ENCODE results near the gene FOXD4L1.
"Not testable (repeated sequence)": the region's sequence is repeated elsewhere in the genome, so short reads cannot be mapped to it uniquely, and the experiment has no call there.

Gene FOXD4L1

GRCh38 chr2:113498365-113498764, at the start of gene FOXD4L1:
FOXD4L1 (plus strand) TSS chr2:113498665; CDS start chr2:113499257, 592 bp downstream.
- not testable (repeated sequence) for FAIRE-seq

- FAIRE-seq: not testable (repeated sequence)
Measured at GRCh38 chr2:113465770-113466169, 32.7 kb upstream of the FOXD4L1 start.

GRCh38 chr2:113476688-113477368, 21.6 kb upstream of the FOXD4L1 start:
- not testable (repeated sequence) for FAIRE-seq

- not testable (repeated sequence) for FAIRE-seq
Measured at GRCh38 chr2:113496527-113496926, 1.9 kb upstream of the FOXD4L1 start.

- not testable (repeated sequence) for FAIRE-seq
Measured at GRCh38 chr2:113499019-113499885, 787 bp downstream of the FOXD4L1 start.

- not testable (repeated sequence) for FAIRE-seq
Measured at GRCh38 chr2:113499886-113500722, 1.6 kb downstream of the FOXD4L1 start.

GRCh38 chr2:113500723-113501038, 2.2 kb downstream of the FOXD4L1 start:
- FAIRE-seq: not testable (repeated sequence)

GRCh38 chr2:113502216-113503093, 4.0 kb downstream of the FOXD4L1 start:
- not testable (repeated sequence) for FAIRE-seq

GRCh38 chr2:113503094-113504042, 4.9 kb downstream of the FOXD4L1 start:
- FAIRE-seq: not testable (repeated sequence)

GRCh38 chr2:113504081-113504480, 5.6 kb downstream of the FOXD4L1 start:
- FAIRE-seq: not testable (repeated sequence)

GRCh38 chr2:113507394-113508140, 9.1 kb downstream of the FOXD4L1 start:
- FAIRE-seq: not testable (repeated sequence)

- not testable (repeated sequence) for FAIRE-seq
Measured at GRCh38 chr2:113508187-113508586, 9.7 kb downstream of the FOXD4L1 start.

- peak; percentile 94 for FAIRE-seq
Measured at GRCh38 chr2:113510913-113511312, 12.4 kb downstream of the FOXD4L1 start.

- FAIRE-seq: not testable (repeated sequence)
Measured at GRCh38 chr2:113511859-113512258, 13.4 kb downstream of the FOXD4L1 start.

- not testable (repeated sequence) for FAIRE-seq
Measured at GRCh38 chr2:113515457-113515856, 17.0 kb downstream of the FOXD4L1 start.

GRCh38 chr2:113515995-113516394, 17.5 kb downstream of the FOXD4L1 start:
- FAIRE-seq: not testable (repeated sequence)

GRCh38 chr2:113517025-113517424, 18.6 kb downstream of the FOXD4L1 start:
- FAIRE-seq: not testable (repeated sequence)

GRCh38 chr2:113520837-113521236, 22.4 kb downstream of the FOXD4L1 start:
- FAIRE-seq: not testable (repeated sequence)

GRCh38 chr2:113521492-113521891, 23.0 kb downstream of the FOXD4L1 start:
- FAIRE-seq: not testable (repeated sequence)

GRCh38 chr2:113524986-113525385, 26.5 kb downstream of the FOXD4L1 start:
- FAIRE-seq: not testable (repeated sequence)
